ENCODE measurements around the gene SMG5. TPM values are rescaled to one million over a fixed set of nuclear protein-coding genes. Genes with fewer than 3 reads are reported as not detected.

The SMG5 gene
- total and polyA plus RNA-seq, 12 donors: 38.7 to 93.0 (median 74.7) TPM

- Histone ChIP-seq H3K27me3 (no peaks in the 10 kb centered on the region), H3K36me3 (peaks cover 6 to 100% (median 78%) of the 10 kb centered on the region in 9 donors), H3K4me3 (no peak overlapping the region), H3K27ac (no peak overlapping the region), H3K9me3 (no peaks in the 10 kb centered on the region), H3K4me1 (no peaks in the 10 kb centered on the region)
- 96% methylated on average over 8 of the region's 8 CpGs for WGBS, 2 donors
- intact Hi-C loops (cut with DNase I): no loop called here
- no peak for TF ChIP-seq CTCF (IDR thresholded peaks at IDR 0.05)
- DNase-seq (no peak), ATAC-seq (no peak)
These were observed 23.8 kb downstream of the SMG5 start for GRCh38 chr1:156258859-156259258.

- WGBS, 2 donors: 84 to 88% methylated on average over 2 of the region's 2 CpGs
These were observed 24.9 kb downstream of the SMG5 start for GRCh38 chr1:156257711-156258110.

GRCh38 chr1:156253634-156254033, 29.0 kb downstream of the SMG5 start:
- Histone ChIP-seq H3K27me3 (no peaks in the 10 kb centered on the region), H3K4me3 (no peak overlapping the region), H3K4me1 (peaks cover 6 to 31% (median 22%) of the 10 kb centered on the region in 9 donors), H3K27ac (no peak overlapping the region), H3K36me3 (peaks cover 0 to 99% (median 66%) of the 10 kb centered on the region in 9 donors), H3K9me3 (no peaks in the 10 kb centered on the region)
- no peak for TF ChIP-seq CTCF (IDR thresholded peaks at IDR 0.05)
- ATAC-seq: no peak
- 93 to 94% methylated on average over 3 of the region's 3 CpGs for WGBS, 2 donors
- intact Hi-C loops (cut with DNase I): no loop called here
- DNase-seq: no peak

More at GRCh38 chr1:156257711-156258110, 24.9 kb downstream of the SMG5 start:
- H3K4me3 ChIP-seq: no peak overlapping the region
- no peaks in the 10 kb centered on the region for H3K27me3 ChIP-seq
- no peaks in the 10 kb centered on the region for H3K9me3 ChIP-seq
- intact Hi-C loops (cut with DNase I): no loop called here
- no peak for DNase-seq
- no peak for TF ChIP-seq CTCF (IDR thresholded peaks at IDR 0.05)
- H3K4me1 ChIP-seq: peaks cover 0 to 2% (median 0%) of the 10 kb centered on the region in 9 donors
- ATAC-seq: no peak
- peaks cover 6 to 100% (median 79%) of the 10 kb centered on the region in 9 donors for H3K36me3 ChIP-seq
- H3K27ac ChIP-seq: no peak overlapping the region

- H3K4me1 ChIP-seq: peaks cover 21 to 48% (median 37%) of the 10 kb centered on the region in 9 donors
- intact Hi-C loops (cut with DNase I): no loop called here
These were observed 31.1 kb downstream of the SMG5 start for GRCh38 chr1:156251527-156251926.

More at GRCh38 chr1:156251527-156251926, 31.1 kb downstream of the SMG5 start:
- Histone ChIP-seq H3K36me3 (peaks cover 0 to 78% (median 46%) of the 10 kb centered on the region in 9 donors), H3K27me3 (peaks cover 0 to 2% (median 0%) of the 10 kb centered on the region in 7 donors), H3K9me3 (no peaks in the 10 kb centered on the region), H3K4me3 (no peak overlapping the region), H3K27ac (peak overlapping the region in 6 of 10 donors; percentile 18 to 69 (median 59))
- no peak for TF ChIP-seq CTCF (IDR thresholded peaks at IDR 0.05)
- DNase-seq: peak in 1 of 2 donors; percentile 53
- WGBS, 2 donors: 25 to 32% methylated on average over 3 of the region's 3 CpGs
- peak; percentile 20 to 77 (median 71) for ATAC-seq

Data from heart right ventricle (tissue), 16 donors.